IPS-NIHi11 (cell line): ENCODE measurements around the gene MFAP4.
"Not testable (repeated sequence)": the region's sequence is repeated elsewhere in the genome, so short reads cannot be mapped to it uniquely, and the experiment has no call there.

Experiments
- DNase-seq: peaks from one replicate; pipeline ENCODE4 v3.0.0; 2012; ENCODE audit warnings: mixed read lengths, low spot score

MFAP4 gene

DNA sequence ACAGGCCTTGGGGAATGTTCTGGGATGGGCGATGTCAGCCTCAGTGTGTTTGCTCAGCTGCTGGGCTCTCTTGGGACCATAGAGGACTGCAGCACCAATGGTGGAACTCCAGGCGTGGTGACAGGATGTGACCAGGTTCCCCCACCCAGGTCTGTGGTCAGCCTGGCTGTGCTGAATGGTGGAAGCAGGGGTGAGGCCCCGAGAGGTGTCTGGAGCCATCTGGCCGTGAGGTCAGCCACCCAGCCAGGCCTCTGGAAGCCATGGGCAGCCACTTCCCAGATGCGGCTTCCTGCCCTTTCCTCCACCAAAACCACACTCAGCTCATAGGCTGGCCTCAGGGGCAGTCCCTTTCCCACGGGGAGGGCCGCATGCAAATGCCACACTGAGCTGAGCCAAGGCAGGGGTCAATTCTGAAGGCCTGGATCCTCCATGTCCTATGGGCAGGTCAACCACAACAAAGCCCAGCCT is 16.5 kb downstream of the MFAP4 start:
- no peak for DNase-seq

DNA sequence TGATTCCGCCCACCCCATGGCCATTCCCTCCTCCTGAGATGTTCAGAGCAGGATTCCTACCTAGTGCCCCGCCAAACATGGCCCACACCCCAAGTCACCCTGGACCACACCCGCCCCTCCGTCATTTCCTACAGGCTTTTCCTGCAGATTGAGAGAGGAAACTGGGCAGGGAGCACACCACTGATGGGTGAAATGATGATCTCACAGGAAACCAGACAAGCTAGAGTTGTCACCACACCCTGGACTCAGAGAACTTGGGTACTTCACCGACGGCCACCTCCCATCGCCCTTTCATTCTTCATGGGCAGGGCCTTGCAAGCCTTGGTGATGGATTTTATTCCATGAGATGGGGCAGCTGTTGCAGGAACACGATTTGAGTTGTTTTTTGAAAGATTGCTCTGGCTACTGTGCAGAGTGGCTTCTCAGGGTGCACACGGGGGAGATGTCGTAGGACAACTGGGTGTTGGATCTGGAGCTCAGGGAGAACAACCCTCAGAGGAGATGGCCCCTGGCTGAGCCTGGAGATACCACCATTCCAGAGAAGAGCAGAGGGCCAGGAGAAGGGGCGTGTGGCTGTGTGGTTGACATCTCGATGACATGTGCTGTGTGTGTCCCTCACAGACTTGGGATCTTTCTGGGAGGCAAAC is 17.0 kb downstream of the MFAP4 start:
- no peak for DNase-seq

DNA sequence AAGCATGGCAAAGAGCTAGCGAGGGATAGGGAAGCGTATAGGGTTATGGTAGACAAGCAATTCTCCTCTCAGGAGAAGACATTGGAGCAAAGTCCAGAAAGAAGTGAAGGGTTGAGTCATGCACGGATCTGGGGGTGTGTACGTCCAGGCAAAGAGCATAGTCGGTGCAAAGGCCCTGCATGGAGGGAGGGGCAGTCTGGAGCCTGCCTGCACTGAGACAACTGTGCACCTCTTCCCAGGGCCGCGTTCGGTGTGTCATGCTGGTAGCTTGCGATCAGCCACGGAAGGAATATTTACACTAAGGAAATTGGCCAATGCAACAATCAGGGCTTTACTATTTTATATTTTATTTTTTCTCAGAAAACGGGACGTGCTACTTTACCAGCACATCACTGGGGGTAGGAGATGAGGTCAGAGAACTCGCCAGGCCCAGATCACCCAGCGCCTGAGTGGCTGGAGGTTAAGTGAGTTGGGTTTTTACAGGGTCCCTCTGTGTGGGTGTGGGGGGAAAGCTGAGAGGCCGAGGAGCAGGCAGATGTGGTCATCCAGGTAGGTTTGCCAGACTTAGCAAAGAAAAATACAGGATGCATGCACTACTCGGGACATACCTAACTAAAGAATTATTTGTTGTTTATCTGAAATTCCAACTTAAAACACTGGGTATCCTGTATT is 17.7 kb downstream of the MFAP4 start:
- no peak for DNase-seq

DNA sequence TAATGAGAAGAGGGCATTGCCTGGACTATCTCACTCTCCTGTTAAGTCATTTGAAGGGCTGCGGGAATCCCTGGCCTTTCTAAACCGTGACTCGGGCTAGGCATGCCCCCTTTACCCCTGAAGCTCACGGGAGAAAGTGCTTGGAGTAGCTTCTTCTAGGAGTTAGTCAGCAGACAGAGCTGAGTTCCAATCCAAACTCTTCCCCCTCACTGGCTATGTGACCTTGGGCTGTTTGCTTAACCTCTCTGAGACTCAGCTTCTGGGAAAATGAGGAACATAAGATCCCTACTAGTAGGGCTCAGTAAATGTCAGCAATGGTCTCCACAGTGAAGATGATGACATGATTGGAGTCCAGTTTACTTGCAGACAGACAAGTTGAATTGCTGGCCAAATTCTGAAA is 18.8 kb downstream of the MFAP4 start:
- DNase-seq = no peak

DNA sequence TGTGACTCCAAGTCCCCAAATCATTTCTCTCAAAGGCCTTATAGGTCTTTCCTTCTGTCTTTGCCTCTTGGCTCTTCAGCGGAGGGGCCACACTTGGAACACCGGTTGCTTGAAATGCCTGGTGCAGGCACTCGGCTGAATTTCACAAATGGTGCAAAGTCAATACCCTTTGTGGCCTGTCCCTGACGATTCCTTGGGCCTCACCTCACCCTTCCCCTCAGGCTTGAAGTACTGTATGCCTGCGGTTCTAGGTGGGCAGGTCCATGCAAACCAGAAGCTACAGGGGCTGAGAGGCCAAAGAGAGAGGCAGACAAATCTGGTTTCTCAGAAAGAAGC is 20.4 kb downstream of the MFAP4 start:
- DNase-seq = no peak

DNA sequence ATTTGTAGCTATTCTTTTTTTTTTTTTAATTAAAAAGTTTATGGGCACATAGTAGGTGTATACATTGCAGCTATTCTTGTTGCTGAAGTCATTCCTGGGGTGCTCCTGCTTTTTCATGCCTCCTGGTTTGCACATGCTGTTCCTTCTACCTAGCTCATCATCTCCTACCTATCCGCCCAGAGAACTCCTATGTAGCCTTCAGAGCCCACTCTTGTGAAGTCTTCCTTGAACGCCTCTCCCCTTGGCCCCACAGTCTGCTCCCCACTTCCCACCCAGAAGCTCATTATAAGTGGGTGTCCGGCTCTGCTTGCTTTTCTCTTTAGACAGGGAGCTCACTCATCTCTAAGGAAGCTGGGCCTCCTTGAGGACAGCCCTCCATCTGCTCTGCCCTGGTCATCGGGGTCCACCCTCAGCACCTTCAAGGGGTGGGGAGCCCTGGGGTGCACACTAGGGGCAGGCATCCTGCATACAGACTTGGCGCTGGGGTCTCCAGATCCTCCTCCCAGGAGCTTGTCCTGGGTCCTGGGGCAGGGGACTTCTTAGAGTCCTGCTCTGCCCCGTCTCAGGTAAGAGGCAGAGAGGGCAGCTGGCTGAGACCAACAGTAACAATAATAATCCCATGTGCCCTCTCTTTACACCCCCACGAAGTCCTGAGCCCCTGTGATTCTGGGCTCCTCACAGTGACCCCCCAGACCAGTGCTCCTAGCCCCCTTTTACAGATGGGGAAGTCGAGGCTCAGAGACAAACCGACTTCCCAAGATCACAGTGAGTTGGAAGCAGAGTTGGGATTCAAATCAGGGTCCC is 21.0 kb downstream of the MFAP4 start:
- no peak for DNase-seq

DNA sequence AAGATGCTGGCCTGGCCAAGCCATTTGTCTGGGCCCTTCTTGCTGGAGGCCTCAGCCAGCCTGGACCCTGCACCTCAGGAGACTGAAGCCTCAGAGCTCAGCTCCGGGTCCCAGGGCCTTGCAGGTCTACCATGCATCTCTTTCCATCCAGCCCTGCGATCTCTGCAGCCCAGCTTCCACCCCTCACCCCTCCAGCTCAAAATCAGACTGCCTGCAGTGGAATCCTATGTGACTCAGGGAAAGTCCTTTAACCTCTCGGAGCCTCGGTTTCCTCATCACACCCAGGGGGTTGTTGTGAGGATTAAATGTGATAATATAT is 21.5 kb downstream of the MFAP4 start:
- no peak for DNase-seq

DNA sequence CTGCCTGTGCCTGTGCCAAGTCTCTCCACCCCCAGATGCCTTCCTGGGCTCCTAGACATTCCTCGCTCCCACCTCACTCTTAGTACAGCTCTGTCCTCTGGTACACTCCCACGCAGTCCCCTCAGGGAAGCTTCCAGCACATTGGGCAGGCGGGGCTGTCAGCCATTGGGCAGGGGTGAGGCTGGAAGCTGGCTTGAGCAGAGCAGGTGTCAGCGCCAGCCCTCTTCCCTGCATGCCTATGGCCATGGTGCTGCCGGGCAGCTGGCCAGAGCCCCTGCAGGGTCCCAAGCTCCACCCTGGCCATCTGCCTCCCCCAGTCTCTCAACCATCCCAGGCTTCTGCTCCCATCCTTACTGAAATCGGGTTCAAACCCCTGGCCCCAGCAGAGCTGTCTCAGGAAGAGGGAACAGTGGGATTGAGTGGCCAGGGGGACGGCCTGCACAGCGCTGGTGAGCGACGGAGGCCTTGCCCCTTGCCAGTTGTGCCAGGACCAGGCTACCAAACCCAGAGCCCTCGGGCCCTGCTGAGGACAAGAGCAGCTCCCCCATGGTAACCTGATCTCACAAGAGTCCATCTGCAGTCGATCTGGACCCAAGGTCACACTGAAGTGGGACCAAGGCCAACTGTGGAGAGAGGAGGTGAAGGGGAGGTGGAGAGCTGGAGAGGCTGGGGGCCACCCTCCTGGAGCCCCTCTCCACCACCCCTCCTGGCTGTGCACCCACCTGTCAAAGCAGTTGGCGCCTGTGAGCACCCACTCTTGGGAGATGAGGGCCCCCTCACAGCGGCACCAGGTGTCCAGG is 22.1 kb downstream of the MFAP4 start:
- DNase-seq = no peak

DNA sequence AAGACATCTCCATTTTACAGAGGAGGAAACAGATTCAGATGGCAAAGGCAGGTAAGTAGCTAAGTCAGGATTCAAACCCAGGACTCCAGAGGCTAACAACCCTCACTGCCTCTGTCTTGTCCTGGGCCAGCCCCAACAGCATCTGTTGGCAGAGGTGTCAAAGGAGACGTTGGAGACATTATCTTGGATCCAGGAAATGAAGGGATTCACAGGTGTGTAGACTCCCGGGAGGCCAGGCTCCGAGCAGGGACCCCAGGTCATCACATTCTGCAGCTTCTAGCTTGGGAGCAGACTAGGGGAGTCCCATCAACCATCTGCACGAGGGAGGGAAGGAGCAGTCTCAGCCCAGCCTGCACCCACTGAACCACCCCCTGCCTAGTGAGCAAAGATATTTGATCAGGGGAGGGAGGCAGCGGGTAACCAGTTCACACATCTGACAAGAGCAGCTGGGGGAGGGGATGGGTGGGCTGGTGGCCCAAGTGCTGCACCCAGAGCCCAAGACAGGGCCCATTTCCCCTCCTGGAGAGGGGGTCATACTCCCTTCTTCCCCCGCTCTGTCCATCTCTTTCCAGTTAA is 23.4 kb downstream of the MFAP4 start:
- DNase-seq = no peak

DNA sequence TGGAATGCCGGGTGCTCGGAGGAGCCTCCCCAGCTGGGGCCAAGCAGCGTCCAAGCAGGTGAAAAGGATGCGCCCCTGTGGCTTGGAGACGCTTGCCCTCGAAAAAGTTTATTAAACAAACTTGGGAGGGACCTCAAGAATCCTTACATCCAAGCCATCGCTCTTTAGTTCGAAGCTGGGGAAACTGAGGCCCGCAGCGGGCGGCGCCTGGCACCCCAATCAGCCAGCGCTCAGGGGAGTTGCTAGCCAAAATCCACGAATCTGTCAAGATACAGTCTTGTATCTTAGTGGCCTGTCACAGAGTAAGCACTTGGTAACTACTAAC is 23.9 kb downstream of the MFAP4 start:
- no peak for DNase-seq

DNA sequence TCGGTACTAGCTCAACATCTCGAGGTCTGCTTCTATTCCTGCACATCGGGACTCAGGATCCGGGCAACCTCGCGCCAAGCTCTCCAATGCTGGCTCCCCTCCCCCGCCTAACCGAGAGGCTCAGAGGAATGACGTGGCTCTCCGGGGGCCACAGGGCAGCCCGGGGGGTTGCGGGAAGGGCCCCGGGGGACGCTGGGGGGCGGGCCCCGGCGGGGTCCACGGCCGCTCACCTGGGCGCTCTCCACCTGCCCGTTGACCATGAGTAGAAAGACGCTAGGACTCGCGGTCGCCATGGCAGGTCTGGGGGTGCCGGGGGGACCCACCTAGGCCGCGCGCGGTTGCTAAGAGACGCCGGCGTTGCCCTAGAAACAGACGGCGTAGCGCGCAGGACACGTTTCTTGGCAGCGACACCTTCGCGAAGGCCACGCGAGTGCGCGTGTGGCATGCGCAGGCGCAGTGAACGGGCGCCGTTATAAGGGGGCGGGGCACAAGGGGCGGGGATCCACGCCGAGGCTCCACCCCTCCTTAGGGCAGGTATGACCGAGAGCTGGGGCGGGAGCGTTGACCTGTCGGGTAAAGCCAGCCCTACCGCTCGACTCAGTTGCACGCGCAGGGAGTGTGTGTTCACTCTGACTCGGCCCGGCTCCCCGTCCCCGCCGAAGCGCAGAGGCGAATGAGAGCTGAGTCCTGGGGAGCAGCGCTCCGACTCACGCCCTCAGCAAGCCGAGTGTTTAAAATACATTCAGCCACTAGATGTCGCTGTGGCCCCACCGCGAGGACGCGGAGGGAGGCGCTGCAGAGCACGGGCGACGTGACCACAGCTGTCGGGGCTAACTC is 24.5 kb downstream of the MFAP4 start, which contains the start of gene B9D1:
TSS of gene B9D1 (minus strand) at position 447 of the 837 bp plus-strand sequence. CDS start at position 293, 154 bp downstream.
- DNase-seq = peak; percentile 97

DNA sequence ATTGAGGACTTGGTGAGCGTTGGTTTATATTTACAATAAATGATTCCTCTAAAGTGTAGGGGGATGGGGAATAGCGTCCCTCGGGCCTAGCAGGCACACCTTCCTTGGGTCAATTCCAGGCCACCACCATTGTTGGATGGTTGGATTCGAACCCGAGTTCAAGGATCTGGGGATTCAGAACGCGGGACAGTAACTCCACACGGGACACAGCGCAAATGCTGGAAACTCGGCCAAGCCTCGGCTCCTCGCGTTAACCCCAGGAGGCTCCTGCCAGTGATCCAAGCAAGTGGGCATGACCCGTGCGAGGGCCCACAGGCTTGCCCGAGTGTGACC is 25.1 kb downstream of the MFAP4 start:
- DNase-seq = no peak

DNA sequence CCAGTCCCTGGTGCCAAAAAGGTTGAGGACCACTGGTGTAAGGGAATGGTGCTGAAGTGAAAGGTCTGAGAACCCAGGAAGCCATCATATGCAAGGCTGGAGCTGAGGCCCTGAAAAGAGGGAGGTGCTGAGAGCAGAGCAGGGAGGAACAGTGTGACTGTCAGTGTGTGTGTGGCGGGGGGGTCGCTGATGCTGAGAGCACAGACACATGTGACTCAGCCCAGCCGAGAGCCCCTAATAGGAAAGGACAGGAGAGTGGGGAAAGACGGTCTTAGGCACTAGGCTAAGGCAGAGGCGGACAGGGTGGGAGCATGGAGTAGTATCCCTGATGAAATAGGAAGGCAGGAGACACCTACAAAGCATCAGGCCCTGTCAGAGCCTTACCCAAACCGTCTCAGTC is 25.7 kb downstream of the MFAP4 start:
- no peak for DNase-seq

DNA sequence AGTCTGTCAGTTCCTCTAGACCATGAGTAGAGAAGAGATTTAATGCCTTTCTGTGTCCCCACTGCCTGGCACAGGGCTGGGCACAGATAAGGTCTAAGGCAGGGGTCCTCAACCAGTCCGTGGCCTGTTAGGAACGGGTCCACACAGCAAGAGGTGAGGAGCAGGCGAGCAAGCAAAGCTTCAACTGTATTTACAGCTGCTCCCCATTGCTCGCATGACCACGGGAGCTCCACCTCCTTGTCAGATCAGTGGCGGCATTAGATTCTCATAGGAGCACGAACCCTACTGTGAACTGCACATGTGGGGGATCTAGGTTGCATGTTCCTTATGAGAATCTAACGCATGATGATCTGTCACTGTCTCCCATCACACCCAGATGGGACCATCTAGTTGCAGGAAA is 26.2 kb downstream of the MFAP4 start:
- DNase-seq = no peak

DNA sequence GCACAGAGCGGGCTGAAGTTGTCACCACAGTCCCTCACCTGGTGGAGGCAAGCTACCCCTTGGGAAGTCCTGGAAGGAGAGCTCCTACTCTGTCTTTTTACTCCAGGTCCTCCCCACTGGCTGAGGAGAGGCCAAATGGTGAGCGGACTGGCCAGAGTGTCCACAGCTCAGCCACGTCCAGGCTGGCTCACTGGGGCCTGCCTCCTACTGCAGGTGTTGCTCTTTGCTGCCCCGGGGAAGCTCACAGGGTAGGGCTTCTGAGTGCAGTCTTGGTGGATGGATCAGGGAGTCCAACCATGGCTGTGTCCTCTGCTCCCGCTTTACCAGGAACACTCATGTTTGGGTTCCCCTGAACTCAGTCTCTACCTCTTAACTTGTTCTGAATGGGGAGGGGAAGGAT is 27.1 kb downstream of the MFAP4 start:
- DNase-seq = no peak

DNA sequence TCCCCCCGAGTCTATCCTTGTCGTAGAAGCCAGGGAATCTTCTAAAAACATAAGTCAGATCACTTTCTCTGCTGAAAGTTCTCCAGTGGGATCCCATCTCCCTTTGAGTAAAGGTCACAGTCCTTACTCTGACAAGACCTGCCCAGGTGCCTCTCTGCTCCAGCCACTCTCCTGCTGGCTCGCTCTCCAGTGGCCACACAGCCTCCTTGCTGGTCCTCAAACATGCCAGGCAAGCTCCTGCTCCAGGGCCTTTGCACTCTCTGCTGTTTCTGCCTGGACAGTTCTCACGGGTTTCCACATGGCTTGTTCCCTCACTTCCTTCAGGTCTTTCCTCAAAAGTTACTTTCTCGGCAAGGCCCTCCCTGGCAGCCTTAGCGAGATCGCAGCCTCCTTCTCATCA is 27.8 kb downstream of the MFAP4 start:
- DNase-seq = no peak

DNA sequence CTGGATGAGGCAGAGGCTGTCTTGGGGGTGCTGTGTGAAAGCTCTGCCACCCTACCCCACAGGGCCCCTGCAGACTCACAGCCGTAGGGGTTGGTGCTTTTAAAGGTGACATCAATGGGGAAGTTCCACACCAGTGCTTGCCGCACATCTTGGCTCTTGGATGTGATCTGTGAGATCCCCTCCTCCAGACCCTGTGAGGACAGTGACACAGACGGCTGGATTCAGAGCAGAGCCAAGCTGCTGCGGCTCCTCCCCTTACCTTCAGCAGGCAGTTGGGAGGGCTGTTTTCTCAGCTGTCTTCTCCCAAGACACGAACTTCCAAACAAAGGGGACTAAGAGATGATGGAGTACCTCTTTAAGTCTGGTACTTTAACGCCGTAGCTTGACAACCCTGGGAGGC is 29.2 kb downstream of the MFAP4 start:
- DNase-seq = no peak

DNA sequence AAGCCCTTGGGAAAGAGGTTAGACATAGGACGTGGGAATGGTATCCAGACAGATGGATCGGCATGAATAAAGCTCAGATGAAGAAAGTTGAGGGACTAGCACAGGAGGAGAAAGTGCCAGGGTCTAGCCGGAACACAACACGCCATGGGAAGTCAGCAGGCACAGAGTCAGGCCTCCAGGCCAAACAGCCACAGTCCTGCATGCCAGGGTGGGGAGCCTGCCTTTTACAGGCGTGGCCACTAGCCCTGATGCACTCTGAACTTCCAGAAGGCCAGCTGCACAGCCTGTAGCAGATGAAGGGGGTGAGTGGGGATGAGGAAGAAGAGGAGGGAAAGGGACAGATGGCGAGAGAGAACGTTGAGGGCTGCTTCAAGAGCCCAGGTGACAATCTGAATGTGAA is 29.6 kb downstream of the MFAP4 start:
- DNase-seq = no peak

DNA sequence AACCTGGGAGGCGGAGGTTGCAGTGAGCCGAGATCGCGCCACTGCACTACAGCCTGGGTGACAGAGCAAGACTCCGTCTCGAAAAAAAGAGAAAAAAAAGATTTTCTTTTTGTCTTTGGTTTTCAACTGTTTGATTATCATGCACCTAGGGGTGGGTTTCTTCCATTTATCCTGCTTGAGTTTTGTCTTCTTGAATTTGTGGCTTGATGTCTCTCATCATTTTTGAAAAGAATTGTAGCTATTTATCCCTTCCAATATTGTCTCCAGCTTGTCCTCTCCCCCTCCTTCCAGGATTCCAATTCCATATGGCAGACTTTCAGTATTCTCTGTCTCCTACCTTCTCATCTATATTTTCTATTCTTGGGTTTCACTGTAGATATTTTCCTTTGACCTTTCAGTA is 32.2 kb downstream of the MFAP4 start:
- DNase-seq = no peak

DNA sequence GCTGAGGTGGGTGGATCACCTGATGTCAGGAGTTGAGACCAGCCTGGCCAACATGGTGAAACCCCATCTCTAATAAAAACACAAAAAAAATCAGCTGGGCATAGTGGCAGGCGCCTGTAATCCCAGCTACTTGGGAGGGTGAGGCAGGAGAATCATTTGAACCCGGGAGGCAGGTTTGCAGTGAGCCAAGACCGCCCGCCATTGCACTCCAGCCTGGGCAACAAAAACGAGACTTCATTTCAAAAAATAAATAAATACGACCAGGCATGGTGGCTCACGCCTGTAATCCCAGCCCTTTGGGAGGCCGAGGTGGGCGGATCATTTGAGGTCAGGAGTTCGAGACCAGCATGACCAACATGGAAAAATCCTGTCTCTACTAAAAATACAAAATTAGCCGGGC is 33.6 kb downstream of the MFAP4 start:
- not testable (repeated sequence) for DNase-seq

DNA sequence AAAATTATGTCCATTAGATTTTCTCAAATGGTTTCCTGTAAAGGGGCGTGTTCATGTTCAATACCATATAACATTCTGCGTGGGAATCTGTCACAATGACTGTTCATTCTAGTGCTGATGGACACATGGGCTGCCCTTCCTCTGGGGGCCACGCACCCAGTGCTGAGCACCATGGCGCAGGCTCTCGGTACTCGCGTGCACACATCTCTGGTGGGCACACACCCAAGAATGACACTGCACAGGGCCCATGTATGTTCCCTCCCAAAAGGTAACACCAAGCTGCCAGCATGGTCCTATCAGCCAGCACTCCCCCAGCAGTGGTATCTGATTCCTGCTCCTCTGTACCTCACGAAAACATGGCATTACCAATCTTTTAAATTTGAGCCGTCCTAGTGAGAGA is 38.2 kb downstream of the MFAP4 start:
- no peak for DNase-seq
